ENCODE results near the gene TRMU.

The TRMU gene

DNA sequence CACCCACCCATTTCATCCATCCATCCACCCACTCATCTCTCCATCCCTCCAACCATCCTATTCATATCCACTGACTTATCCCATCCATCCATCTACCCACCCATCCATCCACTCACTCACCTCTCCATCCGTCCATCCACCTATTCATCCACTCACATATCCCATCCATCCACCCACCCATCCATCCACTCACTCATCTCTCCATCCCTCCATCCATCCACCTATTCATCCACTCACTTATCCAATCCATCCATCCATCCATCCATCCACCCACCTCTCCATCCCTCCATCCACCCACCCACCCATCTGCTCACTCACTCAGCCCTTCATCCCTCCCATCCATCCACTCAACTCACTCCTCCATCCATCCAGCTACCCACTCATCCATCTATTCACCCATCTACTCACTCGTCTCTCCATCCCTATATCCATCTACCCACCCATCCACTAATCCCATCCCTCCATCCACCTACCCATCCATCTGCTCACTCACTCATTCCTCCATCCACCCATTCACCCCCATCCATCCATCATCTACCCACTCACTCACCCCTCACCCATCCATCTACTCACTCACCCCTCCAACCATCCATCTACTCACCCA lies 36.2 kb downstream of the TRMU start:
- no peak for DNase-seq

GRCh38 chr22:46372686-46373085 lies 37.2 kb downstream of the TRMU start:
- DNase-seq, result no peak

- DNase-seq, result no peak
These were observed 37.6 kb downstream of the TRMU start for GRCh38 chr22:46373159-46373558.

DNA sequence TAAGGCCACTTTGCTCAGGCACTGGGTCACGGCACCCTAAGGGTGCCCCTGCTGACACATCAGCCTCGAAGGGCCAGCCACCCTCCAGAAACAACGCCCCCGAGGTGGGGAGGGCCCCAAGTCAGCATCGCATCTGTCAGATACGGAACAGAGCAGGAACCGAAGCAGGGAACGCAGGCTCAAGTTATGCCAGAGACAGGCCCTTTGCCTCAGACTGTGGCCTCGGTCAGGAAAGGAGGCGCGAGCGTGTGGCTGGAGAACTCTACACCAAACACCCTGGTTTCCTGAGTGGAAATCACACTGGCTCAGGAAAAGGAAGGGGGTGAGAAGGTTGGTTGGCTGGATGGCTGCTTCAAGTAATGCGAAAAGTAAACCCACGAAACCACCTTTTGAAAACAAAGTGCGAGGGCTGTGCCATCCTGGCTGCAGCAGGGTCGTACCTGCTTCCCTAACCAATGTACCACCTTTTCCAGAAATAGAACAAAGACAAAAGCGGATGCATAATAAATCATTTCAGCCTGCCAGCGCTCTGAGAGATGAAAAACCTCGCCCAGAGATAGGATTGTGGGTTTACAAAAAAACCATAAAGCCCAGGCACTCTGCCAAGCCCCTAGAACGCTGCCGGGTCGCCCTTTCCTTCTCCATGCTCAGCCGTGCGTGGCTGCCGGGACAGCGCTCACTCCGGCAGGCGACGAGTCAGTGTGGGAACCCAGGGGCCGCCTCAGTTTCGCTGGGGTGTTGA lies 38.6 kb downstream of the TRMU start:
- no peak for DNase-seq

DNA sequence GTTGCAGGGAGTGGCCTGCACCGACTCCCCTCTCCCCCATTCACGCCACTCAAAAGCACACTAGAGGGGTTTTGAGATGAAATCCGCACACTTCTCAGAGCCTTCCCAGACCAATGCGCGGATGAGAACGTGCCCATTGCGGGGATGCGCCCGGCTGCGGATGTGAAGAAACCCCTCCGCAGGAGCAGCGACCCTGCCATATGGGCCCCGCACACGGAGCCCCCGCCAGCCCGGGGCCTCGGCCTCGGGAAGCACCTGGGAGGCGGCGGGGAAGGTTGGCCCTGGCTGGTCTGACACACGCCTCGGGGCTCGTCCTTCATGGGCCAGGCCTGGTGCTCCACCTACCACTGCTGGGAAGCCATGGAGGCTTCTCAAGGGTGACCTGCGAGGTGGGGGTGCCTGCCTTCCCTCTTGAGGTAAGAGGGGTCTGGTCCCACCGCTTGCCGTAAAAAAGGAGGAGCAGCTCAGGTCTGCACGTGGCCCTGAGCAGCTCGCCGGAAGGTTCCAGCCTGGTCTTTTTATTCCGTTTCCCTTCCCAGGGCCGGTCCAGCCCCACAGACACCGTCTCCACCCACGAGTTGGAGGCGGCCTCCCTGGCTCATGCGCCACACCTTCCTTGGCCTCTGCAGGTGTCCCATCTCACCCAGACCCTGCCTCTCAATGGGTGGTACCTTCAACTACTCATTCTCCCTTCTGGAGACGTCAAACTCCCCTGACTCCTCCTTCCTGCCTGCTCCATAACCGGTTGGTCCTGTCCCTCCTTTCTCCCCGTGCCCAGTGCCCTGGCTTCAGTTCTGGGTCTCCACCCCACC lies 39.4 kb downstream of the TRMU start:
- no peak for DNase-seq

GRCh38 chr22:46376111-46376510 lies 40.6 kb downstream of the TRMU start:
- DNase-seq, result no peak

GRCh38 chr22:46376908-46377524 lies 41.5 kb downstream of the TRMU start:
- DNase-seq, result no peak

- no peak for DNase-seq
These were observed 42.3 kb downstream of the TRMU start for GRCh38 chr22:46377525-46378425.

GRCh38 chr22:46378426-46379065 lies 43.0 kb downstream of the TRMU start:
- no peak for DNase-seq

GRCh38 chr22:46379066-46379930 lies 43.8 kb downstream of the TRMU start:
- no peak for DNase-seq

DNA sequence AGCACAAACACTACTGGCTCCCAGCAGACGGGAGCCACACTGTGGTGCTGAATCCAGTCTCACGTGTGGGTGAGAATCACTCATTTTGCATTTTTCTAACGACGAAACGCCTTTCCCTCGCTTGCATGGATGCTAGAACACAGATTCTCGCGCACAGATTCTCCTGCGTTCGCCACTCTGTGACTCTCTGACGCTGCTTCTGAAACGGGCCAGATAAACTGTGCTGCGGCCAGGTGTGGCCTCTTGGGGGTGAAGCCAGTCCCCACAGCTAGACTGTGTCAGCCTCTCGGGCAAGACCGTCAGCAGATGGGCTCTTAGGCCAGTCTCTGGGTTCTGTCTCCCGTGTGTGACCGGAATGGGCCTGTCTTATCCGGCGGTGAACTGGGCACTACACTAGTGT lies 44.6 kb downstream of the TRMU start:
- DNase-seq, result no peak

- no peak for DNase-seq
These were observed 45.1 kb downstream of the TRMU start for GRCh38 chr22:46380581-46380980.

GRCh38 chr22:46381142-46381541 lies 45.6 kb downstream of the TRMU start:
- DNase-seq, result no peak

DNA sequence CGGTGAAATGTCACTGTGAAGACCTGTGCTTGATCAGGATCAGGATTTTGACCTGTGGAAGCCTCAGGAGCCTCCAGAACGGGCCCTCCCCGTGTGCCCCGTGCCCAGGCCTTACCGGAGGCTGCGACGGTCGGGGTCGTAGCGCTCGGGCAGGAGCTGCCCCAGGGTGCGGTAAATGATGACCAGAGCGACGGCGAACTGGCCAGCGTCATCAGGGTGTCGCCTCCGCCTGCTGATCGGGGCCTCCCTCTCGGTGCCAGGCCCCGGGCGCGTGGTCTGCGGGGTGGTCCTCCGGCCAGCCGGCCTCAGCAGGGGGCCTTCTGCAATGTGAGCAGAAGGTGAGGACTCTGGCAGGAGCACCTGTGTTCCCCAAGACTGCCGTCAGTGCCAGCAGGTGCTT lies 46.2 kb downstream of the TRMU start:
- DNase-seq, result no peak

GRCh38 chr22:46382524-46382923 lies 47.0 kb downstream of the TRMU start:
- no peak for DNase-seq

DNA sequence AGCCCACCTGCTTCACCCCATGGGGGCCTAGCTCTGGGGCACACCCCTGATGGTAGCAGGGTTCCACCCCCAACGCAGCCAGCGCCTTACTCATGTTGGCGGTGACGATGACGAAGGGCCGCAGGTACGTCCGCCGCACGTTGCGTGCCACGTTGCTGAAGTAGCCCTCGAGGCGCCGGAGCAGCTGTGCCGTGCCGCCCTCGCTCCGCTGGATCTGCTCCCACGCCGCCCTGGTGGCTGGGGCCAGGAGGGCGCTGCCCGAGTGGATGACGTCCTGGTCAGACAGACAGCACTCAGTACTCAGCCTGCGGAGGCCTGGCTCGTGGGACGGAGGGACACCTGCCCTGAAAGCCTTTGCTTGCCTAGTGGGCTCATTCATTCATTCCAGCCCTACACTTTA lies 50.8 kb downstream of the TRMU start:
- no peak for DNase-seq

- no peak for DNase-seq
These were observed 52.2 kb downstream of the TRMU start for GRCh38 chr22:46387748-46388147.

- no peak for DNase-seq
These were observed 53.1 kb downstream of the TRMU start for GRCh38 chr22:46388647-46389046.

GRCh38 chr22:46389081-46389480 lies 53.6 kb downstream of the TRMU start:
- no peak for DNase-seq

DNA sequence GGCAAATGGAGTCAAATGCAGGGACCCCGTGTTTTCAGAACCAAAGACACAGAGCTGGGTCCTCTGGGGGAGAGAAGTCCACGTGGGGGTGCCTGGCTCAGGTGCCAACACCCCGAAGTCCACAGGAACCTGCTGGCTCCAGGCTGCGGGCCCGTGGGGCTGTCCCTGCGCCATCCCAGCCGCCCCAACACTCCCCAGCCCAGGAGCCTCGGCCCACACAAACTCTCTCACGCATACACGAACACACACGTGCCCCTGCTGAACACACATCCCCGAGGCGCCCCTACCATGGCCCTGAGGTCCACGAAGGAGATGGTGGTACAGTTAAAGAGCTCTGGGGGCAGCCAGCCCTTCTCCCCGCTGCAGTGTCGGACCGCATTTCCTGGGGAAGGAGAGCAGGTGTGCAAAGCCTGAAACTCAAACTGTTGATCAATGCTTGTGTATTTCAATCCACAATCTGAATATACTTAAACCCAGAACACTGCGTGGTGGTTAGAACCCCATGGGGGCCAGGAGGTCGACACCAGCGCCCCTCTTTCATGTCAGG lies 54.7 kb downstream of the TRMU start:
- DNase-seq, result no peak

Data from NCI-H446 treated with DMSO at 0.1 percent for 48 hours (cell line).